Endometrial microvascular endothelial cells (primary cell): Measurements from ENCODE around the gene ANO7. TPM values are rescaled to one million over a fixed set of nuclear protein-coding genes. Genes with fewer than 3 reads are reported as not detected.

ENCODE experiments used
- in situ Hi-C: cut with HindIII; loops from 2 replicates; pipeline ENCODE4 v1.10.0; 2017; ENCODE audit warnings: low sequenced_read_pairs, low pct_unique_long_range_greater_than_20kb; ENCODE audit errors: inconsistent ontology term
- total RNA-seq: library from RNA; depleted of rRNA; stranded (reverse); fragments of >200 nt; gene quantifications from one replicate; pipeline ENCODE4 v1.2.3, GENCODE V29; 2015; ENCODE audit errors: inconsistent ontology term

Gene ANO7
- total RNA-seq, 1 donor from 2014 or later, result 0.19 TPM

DNA sequence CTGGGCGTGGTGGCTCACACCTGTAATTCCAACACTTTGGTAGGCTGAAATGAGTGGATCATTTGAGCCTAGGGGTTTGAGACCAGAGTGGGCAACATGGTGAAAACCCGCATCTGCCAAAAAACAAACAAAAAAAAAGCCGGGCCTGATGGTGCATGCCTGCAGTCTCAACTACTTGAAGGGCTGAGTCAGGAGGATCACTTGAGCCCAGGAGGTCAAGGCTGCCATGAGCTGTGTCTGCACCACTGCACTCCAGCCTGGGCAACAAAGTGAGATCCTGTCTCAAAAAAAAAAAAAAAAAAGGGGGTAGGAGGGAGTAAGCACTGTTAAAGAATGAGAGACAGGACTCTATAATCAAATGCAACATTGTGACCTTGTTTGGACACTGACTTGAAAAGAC lies 72.4 kb downstream of the ANO7 start:
- in situ Hi-C loops, result no loop called here

DNA sequence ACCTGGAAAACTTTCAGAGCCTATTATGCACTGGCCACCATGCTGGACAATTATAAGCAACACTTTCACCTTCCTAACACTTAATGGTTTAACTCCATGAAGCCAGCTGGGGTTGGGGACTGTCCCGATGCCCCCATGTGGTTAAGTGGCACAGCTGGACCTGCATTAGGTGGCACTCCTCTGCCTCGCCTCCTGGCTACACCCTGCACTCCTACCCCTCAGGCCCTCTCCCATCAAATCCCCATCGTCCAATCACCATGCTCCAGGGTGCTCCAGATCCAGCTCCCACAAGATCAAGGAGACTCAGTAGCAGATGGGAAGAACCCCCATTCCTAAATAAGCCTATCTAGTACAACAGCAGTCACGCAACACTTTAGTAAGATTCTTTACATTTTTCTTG lies 73.2 kb downstream of the ANO7 start:
- in situ Hi-C loops, result no loop called here

DNA sequence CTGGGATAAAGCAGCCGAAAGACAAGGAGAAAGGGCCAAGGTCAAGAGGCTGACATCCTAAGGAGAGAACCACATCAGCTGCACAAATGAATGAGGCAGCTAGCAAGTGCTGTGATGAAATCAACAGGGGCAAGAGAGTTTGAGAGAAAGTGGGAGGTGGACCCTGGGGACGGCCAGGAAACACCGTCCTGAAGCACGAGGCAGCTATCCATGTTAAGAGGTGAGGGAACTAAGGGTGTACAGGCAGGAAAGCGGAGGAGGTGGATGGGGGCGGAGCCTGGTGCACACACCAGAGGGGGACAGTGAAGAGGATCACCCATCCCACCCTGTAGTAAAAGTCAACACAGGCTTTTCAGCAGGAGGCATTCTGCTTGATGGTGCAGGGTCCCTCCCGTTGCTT lies 74.6 kb downstream of the ANO7 start:
- in situ Hi-C loops, result no loop called here

DNA sequence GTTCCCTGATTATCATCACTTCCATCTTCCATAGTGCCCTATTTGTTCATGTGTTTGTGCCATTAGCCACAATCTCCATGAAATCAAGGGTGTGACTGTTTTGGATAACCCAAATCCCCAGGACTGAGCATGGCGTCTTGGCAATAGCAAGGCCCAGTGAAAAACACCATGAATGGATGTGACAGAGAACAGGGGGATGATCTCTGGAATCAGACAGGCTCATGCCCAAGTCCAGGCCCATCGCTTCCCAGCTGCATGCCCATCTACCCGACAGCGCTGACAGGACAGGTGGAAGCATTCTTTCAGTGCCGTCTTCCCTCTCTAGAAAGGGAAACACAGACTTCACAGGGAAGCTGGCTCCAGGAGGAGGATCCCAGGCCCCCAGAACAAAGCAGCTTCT lies 77.0 kb downstream of the ANO7 start:
- in situ Hi-C loops, result no loop called here

DNA sequence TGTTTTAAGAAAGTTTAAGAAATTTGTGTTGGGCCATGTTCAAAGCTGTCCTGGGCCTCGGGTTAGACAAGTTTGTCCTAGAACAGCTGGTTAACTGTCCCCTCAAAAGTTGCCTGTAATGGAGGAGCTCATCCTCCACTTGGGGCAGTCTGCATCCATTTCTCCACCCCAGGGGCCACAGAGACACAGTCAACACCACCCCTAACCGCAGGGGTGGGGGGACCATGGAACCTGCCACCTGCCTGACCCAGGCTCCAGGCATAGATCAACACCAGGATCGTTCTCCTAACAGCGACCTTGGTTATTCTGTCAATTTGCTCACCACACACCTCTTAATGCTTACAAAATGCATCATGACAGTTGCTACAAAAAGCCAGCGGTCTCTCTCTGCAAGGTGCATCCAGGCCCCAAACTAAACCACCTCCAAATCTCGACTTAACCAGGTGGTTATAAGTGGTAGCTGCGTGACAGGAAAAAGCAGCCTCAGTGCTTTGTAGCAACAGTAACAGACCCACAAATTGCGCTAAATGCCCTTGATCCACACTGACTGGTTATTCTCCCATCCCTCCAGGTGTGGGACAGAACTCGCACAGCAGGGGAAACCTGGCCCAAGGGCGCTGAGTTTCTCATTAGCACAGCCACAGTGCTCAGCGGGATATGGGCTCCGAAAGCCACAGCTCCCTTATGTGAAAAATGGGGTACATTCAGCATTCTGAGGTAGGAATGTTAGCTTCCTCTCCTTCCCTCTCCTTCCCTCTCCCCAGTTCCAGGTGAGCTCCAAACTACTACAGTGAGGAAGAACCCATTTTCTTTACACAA lies 79.0 kb downstream of the ANO7 start:
- in situ Hi-C loops, result no loop called here

DNA sequence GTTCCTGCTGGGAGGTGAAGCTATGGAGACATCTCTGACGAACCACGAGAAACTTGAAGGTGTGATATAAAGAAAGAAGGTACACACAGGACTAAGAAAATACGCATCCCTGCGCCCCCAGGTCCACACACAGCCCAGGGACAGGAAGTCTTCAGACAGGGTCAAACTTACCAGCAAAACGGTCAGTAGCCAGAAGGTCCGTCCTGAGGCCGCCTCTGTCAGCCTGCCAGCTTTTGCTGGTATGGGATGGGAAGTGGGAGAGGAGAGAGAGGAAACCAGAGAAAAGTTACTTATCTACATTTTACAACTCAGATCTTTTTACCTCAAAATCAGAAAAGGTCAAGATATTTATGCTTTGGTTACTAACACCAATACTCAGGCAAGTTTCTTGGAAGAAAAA lies 79.8 kb downstream of the ANO7 start:
- in situ Hi-C loops, result no loop called here

DNA sequence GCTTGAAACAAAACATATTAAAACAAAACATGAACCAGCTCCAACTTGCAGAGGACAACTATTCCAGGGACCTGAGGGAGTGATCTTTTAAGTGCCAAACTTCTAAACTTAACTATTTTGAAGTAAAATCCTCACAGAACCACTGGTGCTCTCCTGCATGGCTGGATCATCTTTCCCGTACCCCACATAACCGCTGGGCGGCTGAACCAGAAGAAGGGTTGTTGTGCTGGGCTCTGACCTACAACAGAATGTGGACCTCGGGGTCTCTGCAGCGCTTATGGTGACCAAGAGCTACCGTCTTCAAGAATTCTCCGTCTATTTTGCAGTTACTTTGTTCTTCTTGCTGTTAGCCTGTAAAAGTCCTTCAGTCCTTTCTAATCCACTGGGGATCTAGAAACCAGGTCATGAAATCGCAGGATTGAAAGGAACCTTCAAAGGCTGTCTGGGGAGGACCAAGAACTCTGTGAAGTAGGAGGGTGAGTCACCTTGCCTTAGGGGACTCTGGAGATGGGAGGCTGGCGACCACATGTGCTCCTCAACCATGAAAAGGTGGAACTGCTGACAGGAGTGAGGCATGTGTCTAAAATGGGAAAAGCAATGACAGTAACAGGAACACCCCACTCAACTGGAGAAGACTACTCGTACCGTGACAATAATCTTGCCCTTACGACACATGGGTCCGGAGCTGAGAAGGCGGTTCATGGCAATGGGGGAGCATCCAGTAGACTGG lies 80.4 kb downstream of the ANO7 start:
- in situ Hi-C loops, result no loop called here

DNA sequence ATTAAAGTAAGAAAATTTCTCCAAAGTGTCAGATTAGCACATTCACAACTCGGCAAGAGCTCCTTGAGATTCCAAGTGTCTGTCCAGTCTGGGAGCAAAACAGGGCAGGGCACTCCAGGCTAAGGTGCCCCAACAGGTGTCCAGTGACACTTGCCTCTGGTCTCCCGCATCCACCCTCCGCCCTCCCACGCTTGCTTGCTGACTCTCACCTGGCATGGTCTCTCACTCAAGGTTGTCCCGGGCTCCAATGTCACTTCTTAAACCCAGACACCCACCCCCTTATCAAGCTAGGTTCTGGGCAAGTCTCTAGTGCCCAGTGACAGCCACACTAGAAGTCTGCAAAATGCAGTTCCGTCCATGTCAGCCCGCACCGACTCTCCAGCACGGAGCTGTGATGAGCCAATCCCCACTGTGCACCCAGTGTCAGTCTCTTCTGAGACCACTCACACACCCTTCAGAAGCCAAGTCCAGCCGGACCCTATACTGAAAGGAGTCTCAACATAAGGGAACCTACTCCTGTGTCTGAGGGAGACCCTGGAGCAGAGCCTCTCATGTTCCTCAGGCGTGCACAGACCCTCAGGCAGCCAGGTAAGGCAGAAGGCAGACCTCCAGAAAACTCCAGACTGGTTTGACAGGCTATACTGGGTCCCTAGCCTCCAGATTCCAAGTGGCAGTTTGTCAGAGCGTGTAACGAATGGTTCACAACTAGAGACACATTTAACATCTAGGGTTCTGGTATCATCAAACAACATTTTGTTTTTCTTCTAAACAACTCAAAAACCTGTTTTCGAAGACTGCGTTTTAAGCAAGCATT lies 81.4 kb downstream of the ANO7 start:
- in situ Hi-C loops, result no loop called here

DNA sequence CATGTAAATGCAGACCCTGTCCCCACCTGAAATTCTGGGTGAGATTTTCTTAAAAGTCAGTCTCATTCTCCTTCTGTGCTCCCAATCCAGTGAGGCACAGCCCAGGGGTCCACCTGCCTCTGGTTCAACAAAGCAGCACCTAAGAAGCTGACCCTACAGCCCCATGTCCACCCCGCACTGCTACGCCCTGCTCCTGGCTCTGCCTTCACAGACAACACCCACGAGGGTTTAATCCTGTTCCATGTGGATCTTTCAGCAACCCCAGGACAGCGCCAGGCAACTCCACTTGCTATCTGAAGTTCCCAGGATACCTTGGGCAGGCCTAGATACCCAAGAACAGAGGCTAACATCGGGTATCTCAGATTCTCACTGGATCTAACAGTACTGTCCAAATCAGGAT lies 82.1 kb downstream of the ANO7 start:
- in situ Hi-C loops, result no loop called here

DNA sequence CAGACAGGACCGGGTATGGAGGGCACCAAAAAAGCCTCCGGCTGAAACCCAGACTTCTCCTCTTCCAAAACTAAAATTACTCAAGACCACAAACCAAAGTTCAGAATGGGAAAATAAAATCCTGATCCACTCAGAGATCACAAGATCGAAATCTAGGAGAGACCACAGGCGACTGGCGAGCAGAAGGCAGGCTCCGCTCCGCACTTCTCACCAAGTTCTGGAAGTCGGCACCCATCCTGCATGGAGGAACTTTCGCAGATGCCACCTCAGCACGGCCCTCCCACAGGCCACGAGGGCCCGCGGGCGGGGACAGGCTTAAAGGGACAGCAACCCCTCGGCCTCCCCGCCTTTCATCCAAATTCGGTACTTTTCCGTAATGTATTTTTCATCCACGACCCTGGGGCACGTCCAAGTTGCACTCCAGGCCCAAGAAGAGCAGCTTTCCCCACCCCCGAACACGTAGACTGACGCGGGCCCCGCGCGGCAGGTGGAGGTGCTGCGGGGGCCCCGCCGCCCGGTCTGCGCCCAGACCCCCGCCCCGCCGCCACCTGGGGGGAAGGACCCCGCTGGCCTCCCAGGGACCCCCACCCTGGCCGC lies 83.3 kb downstream of the ANO7 start:
- in situ Hi-C loops, result no loop called here

DNA sequence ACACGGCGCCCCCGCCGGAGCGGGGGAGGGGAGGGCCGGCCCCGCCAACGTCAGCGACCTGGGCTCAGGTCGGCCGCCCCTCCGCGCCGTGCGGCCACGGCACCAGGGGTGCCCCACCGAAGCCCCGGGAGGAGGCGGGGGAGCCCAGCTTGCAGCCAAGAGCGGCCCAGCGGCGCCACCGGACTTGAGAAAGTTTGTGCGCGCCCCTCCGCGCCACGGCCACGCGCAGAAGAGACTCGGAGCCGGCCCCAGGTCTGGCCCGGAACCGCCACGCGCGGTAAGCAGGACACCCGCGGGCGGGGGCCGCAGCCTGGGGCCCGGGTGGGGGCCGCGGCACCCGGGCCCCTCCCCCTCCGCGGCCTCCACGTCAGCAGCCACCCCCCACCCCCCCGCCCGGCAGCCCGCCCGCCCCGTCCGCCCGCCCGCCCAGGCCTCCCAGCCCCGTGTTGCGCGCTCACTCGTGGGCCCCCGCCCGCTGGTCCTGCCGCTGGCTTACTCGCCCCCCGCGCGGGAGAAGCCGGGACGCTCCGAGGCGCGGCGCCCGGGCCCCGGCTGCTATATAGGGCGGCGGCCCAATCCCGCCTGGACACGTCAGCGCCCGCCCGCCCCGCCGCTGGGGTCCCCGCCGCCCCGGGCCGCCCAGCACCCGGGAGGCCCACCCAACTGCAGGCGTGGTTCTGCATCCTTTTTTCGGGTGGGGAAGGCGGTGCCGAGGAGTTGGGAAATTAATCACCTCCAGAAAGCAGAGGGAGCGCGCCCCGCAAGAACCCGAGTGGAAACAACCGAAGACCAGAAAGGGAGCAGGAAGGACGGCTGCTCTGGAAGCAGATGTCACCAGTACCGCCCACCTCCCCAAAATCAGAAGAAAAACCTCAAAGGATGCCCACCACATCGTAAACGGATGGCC lies 84.1 kb downstream of the ANO7 start:
- in situ Hi-C loops, result no loop called here

DNA sequence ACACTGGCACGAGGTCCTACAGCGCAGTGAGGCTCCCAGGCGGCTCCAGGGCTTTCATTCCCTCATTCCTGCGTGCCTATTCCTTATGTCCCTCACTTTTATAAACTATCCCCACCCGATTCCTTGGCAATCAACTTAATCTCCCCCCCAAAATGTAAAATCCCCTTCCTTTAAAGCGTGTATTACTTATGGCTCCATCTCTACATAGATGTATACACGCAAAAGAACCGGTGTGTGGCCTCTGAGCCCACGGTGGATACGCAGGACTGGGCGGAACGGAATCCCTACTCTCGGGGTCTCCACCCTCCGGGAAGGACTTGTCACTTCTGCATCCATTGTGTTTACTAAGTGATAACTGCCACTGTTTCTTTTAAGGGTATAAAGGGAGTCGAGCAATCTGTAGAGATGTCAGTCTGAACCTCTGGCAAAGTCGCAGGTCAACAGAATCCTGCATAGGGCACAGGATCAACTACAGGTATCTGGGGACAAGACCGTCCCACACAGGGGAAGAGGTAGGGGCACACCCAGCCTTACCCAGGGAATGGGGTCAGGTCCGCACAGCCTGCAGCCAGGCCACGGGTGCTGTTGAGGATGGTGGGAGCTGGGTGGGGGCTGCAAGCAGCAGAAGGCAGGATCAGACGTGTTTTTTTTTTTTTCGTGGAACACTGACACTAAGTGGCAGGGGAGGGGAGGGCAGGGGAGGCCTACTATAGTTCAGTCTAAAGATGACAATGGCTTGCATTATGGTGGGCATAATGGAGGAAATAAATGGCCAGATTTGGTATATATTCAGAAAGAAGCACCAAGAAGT lies 84.9 kb downstream of the ANO7 start:
- in situ Hi-C loops, result no loop called here

DNA sequence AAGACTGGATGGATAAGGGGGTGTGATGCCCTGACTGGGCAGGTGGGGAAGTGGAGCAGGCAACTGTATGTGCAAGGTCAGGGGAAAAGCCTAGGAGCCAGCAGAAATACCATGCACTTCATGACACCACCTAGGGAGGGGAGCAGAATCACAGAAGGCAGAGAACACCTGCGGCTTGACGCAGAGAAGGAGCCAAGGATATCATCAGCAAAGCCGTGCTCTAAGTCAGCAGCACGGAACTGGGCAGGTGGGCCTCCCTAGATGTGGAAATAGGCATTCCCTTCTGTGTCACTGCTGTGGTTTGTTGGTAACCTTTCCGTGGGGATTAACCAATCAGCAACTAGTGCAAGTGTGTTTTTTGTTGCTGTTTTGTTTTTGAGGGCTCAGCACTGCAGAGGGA lies 85.7 kb downstream of the ANO7 start:
- in situ Hi-C loops, result no loop called here

Other genes starting within 250 kb of the ANO7 start
- 15.0 TPM for gene SNED1, start 190.1 kb upstream of the ANO7 start, total RNA-seq
- gene MTERF4, start 86.4 kb upstream of the ANO7 start, total RNA-seq, result 37.3 TPM
- gene PASK, start 39.2 kb upstream of the ANO7 start, total RNA-seq, result 4.1 TPM
- gene PPP1R7, start 38.2 kb upstream of the ANO7 start, total RNA-seq, result 83.4 TPM
- 354 TPM for gene HDLBP, start 127.0 kb downstream of the ANO7 start, total RNA-seq
- 384 TPM for gene SEPTIN2, start 127.2 kb downstream of the ANO7 start, total RNA-seq
- 58.1 TPM for gene FARP2, start 167.6 kb downstream of the ANO7 start, total RNA-seq